Right hindlimb (tissue), 1 donor: ENCODE data around the gene FYB1.

Source experiments
- DNase-seq: peaks from one replicate; pipeline ENCODE4 v3.0.0-alpha.2; 2018

The FYB1 gene

GRCh38 chr5:39115644-39116343 is 103.6 kb downstream of the FYB1 start:
- no peak for DNase-seq

GRCh38 chr5:39114155-39114554 is 105.2 kb downstream of the FYB1 start:
- DNase-seq, result no peak

GRCh38 chr5:39113354-39113953 is 105.9 kb downstream of the FYB1 start:
- DNase-seq, result no peak

- DNase-seq, result no peak
Observed at GRCh38 chr5:39109606-39110005, 109.8 kb downstream of the FYB1 start.

- DNase-seq, result no peak
Observed at GRCh38 chr5:39108987-39109386, 110.4 kb downstream of the FYB1 start.

GRCh38 chr5:39107350-39107749 is 112.0 kb downstream of the FYB1 start:
- DNase-seq, result no peak

GRCh38 chr5:39106322-39106721 is 113.0 kb downstream of the FYB1 start:
- DNase-seq, result no peak

GRCh38 chr5:39104221-39104620 is 115.1 kb downstream of the FYB1 start:
- no peak for DNase-seq

- DNase-seq, result no peak
Observed at GRCh38 chr5:39102684-39103155, 116.6 kb downstream of the FYB1 start.

- no peak for DNase-seq
Observed at GRCh38 chr5:39100851-39101396, 118.4 kb downstream of the FYB1 start.

- no peak for DNase-seq
Observed at GRCh38 chr5:39100301-39100850, 119.0 kb downstream of the FYB1 start.

GRCh38 chr5:39099831-39100230 is 119.5 kb downstream of the FYB1 start:
- DNase-seq, result no peak

GRCh38 chr5:39093352-39093751 is 126.0 kb downstream of the FYB1 start:
- DNase-seq, result no peak

GRCh38 chr5:39092581-39093351 is 126.6 kb downstream of the FYB1 start:
- DNase-seq, result no peak

- no peak for DNase-seq
Observed at GRCh38 chr5:39091940-39092580, 127.3 kb downstream of the FYB1 start.

- no peak for DNase-seq
Observed at GRCh38 chr5:39083968-39084367, 135.4 kb downstream of the FYB1 start.

GRCh38 chr5:39082995-39083394 is 136.4 kb downstream of the FYB1 start:
- no peak for DNase-seq

GRCh38 chr5:39080597-39081204 is 138.7 kb downstream of the FYB1 start:
- no peak for DNase-seq

- no peak for DNase-seq
Observed at GRCh38 chr5:39080168-39080567, 139.2 kb downstream of the FYB1 start.

GRCh38 chr5:39079147-39079546 is 140.2 kb downstream of the FYB1 start:
- no peak for DNase-seq

GRCh38 chr5:39076757-39077728 is 142.3 kb downstream of the FYB1 start:
- DNase-seq, result no peak
